C4-2B (cell line): ENCODE measurements around the gene UROS.

Source experiments
- H3K27ac ChIP-seq: fragments of 450-650 bp; 2 replicates; pipeline ENCODE4 v1.5.1; 2017
- CTCF ChIP-seq: fragments of 450-650 bp; conservative IDR thresholded peaks from 2 replicates; pipeline ENCODE4 v1.5.1; 2017; ENCODE audit warnings: mild to moderate bottlenecking
- ZFX ChIP-seq: fragments of 450-650 bp; IDR thresholded peaks from 2 replicates; pipeline ENCODE4 v1.6.1; 2017

UROS gene

GRCh38 chr10:125822878-125823662 is at the start of gene UROS, which contains the start of gene BCCIP:
Gene UROS (minus strand): TSS chr10:125823258. CDS start chr10:125816499, 6,759 bp downstream.
Gene BCCIP (plus strand): TSS chr10:125823546. CDS start chr10:125823558, 12 bp downstream.
- peak within 1 kb of the TSS; percentile 93 for H3K27ac ChIP-seq
- TF ChIP-seq CTCF (peak; percentile 0; the same call in 1 of the 2 replicates), ZFX (peak; percentile 93)

GRCh38 chr10:125871338-125871737 is 48.3 kb upstream of the UROS start:
- no peak overlapping the region for H3K27ac ChIP-seq
- TF ChIP-seq CTCF (no peak), ZFX (no peak)

GRCh38 chr10:125868372-125868975 is 45.4 kb upstream of the UROS start:
- H3K27ac ChIP-seq, result no peak overlapping the region
- TF ChIP-seq CTCF (peak; percentile 95), ZFX (no peak)

- H3K27ac ChIP-seq, result no peak overlapping the region
- TF ChIP-seq CTCF, result no peak
- no peak for TF ChIP-seq ZFX
Observed at GRCh38 chr10:125866421-125867029, 43.5 kb upstream of the UROS start.

- H3K27ac ChIP-seq, result no peak overlapping the region
- TF ChIP-seq ZFX (no peak), CTCF (no peak)
Observed at GRCh38 chr10:125865120-125865519, 42.1 kb upstream of the UROS start.

- no peak overlapping the region for H3K27ac ChIP-seq
- TF ChIP-seq CTCF (no peak), ZFX (no peak)
Observed at GRCh38 chr10:125859128-125859817, 36.2 kb upstream of the UROS start.
